HG03066 (cell line): ENCODE data around the gene PDZD4.

Experiments
- ATAC-seq: cut with Tn5 transposase; IDR thresholded peaks from one replicate; pipeline ENCODE4 v1.9.1; 2021; ENCODE audit warnings: low read depth; ENCODE audit not compliant: unreplicated experiment

PDZD4 gene

GRCh38 chrX:153763989-153764755, 66.2 kb downstream of the PDZD4 start, which contains the start of gene PLXNB3:
PLXNB3 (plus strand) TSS chrX:153764249; CDS start chrX:153765536, 1,287 bp downstream.
- ATAC-seq = no peak

- ATAC-seq = no peak
Observed at GRCh38 chrX:153763298-153763932, 66.9 kb downstream of the PDZD4 start.

GRCh38 chrX:153762626-153763173, 67.6 kb downstream of the PDZD4 start:
- ATAC-seq = no peak

GRCh38 chrX:153761863-153762262, 68.5 kb downstream of the PDZD4 start:
- no peak for ATAC-seq

- ATAC-seq = no peak
Observed at GRCh38 chrX:153755136-153755535, 75.2 kb downstream of the PDZD4 start.
